ENCODE measurements around the gene MAB21L4.

The MAB21L4 gene

DNA sequence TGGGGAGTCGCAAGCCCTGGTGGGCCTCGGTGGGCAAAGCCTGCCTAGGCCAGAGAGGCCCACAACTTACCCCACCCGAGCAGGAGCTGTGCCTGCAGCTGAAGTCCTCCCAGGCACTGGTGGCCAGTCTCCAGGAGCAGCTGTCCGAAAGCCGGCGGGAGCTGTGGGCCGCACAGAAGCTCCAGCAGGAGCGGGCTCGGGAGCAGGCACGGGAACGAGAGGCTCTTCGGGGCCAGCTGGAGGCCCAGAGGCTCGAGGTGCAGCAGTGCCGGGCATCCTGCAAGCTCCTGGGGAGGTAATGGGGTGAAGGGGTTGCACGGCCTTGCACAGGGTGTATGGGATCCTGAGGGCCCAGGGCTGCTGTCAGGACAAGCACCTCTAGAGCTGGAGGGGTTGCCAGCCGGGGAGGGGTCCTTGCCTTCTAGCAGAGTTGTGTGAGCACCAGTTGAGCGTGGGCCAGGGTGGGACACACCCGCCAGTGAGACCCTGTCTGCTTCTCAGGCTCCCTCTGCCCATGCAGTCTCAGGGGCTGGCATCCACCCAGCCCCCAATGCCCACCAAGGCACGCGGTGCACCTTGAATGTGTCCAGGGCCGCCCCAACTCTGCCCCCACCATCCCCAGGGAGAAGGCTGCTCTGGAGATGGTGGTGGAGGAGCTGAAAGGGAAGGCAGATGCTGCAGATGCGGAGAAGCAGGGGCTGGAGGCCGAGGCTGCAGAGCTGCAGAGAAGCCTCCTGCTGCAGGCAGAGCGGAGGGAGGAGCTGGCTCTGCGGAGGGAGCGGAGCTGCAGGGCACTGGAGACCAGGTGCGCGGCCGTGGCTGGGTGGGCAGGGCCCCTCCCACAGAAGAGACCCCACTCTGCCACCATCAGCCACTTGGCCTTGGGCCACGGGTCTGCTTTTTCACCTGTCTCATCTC, 37.4 kb upstream of the MAB21L4 start:
- DNase-seq (ENCODE audit: low read depth, low spot score) = no peak
- no peak overlapping the region for H3K4me3 ChIP-seq (ENCODE audit: low read depth, low read length)
- in situ Hi-C loops (cut with HindIII; ENCODE audit: low sequenced_read_pairs) = no loop called here
- no peak for TF ChIP-seq CTCF (IDR thresholded peaks at IDR 0.05; ENCODE audit: low read depth, low read length)

DNA sequence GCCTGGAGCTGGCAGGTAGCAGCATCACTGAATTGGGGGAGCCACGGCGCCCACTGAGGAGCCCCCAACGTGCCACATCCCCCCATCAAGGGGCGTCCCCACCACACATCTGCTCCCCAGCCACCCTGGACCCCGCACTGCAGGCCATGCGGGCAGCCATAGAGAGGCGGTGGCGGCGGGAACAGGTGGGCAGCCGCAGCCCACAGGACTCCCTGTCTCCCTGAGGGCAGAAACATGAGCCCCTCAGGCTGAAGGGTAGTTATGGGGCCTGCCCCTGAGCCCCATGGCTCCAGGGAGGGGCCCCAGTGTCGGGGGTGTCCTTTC, 36.7 kb upstream of the MAB21L4 start:
- in situ Hi-C loops (cut with HindIII; ENCODE audit: low sequenced_read_pairs) = no loop called here
- no peak overlapping the region for H3K4me3 ChIP-seq (ENCODE audit: low read depth, low read length)
- DNase-seq (ENCODE audit: low read depth, low spot score) = no peak
- TF ChIP-seq CTCF (IDR thresholded peaks at IDR 0.05; ENCODE audit: low read depth, low read length) = no peak

- in situ Hi-C loops (cut with HindIII; ENCODE audit: low sequenced_read_pairs) = no loop called here
- no peak for DNase-seq (ENCODE audit: low read depth, low spot score)
- no peak overlapping the region for H3K4me3 ChIP-seq (ENCODE audit: low read depth, low read length)
- TF ChIP-seq CTCF (IDR thresholded peaks at IDR 0.05; ENCODE audit: low read depth, low read length) = no peak
Measured at GRCh38 chr2:240932001-240932723, 36.2 kb upstream of the MAB21L4 start.

DNA sequence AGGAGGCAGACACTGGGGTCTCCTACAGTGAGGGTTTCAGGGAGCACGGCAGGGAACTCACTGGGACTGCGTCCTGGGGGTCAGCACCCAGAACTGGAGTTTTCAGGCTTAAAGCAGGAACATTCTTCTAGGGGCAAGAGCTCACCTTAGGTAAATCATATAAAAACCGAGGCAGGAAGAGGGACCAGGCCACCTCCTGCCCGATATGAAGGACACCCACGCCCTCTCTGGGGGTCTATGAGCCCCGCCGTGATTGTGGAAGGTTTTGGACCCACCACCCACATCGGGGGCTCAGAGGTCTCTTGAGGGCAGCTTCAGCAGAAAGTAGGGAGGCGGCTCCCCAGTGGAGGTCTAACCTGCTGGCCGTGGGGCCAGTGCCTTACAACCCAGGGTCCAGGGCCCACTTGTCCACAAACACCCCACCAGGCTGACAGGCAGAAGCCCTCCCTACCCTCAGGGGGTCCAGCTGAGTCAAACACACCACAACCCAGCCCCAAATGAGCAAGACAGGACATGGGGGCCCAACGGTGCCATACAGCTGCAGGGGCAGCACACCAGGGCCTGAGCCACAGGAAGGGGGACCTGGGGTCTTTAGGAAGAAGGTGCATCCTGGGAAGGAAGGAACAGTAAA, 35.5 kb upstream of the MAB21L4 start:
- TF ChIP-seq CTCF (IDR thresholded peaks at IDR 0.05; ENCODE audit: low read depth, low read length) = no peak
- H3K4me3 ChIP-seq (ENCODE audit: low read depth, low read length) = no peak overlapping the region
- DNase-seq (ENCODE audit: low read depth, low spot score) = no peak
- in situ Hi-C loops (cut with HindIII; ENCODE audit: low sequenced_read_pairs) = no loop called here

GRCh38 chr2:240930631-240931318, 34.8 kb upstream of the MAB21L4 start:
- no peak for DNase-seq (ENCODE audit: low read depth, low spot score)
- in situ Hi-C loops (cut with HindIII; ENCODE audit: low sequenced_read_pairs) = no loop called here
- H3K4me3 ChIP-seq (ENCODE audit: low read depth, low read length) = no peak overlapping the region
- TF ChIP-seq CTCF (IDR thresholded peaks at IDR 0.05; ENCODE audit: low read depth, low read length) = no peak

GRCh38 chr2:240930096-240930630, 34.2 kb upstream of the MAB21L4 start:
- no peak overlapping the region for H3K4me3 ChIP-seq (ENCODE audit: low read depth, low read length)
- TF ChIP-seq CTCF (IDR thresholded peaks at IDR 0.05; ENCODE audit: low read depth, low read length) = no peak
- DNase-seq (ENCODE audit: low read depth, low spot score) = no peak
- in situ Hi-C loops (cut with HindIII; ENCODE audit: low sequenced_read_pairs) = no loop called here

All from astrocyte of the spinal cord (primary cell).